T-helper 2 cell treated with Interferon-gamma antibody and Interleukin-4, amounts not matched to agents 100 ng/mL and 5 ng/mL, for 36 hours (primary cell): ENCODE results near the gene TBCCD1. TPM values are rescaled to one million over a fixed set of nuclear protein-coding genes. Genes with fewer than 3 reads are reported as not detected.
"Not testable (repeated sequence)": the region's sequence is repeated elsewhere in the genome, so short reads cannot be mapped to it uniquely, and the experiment has no call there.

Source experiments
- intact Hi-C: fragments of 100-400 bp; cut with micrococcal nuclease; formaldehyde crosslinking; loops from one replicate; pipeline ENCODE4 v1.15.1; 2023
- total RNA-seq: library from RNA; stranded (reverse); gene quantifications from 2 replicates; pipeline ENCODE4 v1.2.3, GENCODE V29; 2022

The TBCCD1 gene
- total RNA-seq, 1 donor from 2014 or later: 16.0 TPM

GRCh38 chr3:186498022-186498421 is 69.1 kb downstream of the TBCCD1 start:
- intact Hi-C loops: not testable (repeated sequence)

DNA sequence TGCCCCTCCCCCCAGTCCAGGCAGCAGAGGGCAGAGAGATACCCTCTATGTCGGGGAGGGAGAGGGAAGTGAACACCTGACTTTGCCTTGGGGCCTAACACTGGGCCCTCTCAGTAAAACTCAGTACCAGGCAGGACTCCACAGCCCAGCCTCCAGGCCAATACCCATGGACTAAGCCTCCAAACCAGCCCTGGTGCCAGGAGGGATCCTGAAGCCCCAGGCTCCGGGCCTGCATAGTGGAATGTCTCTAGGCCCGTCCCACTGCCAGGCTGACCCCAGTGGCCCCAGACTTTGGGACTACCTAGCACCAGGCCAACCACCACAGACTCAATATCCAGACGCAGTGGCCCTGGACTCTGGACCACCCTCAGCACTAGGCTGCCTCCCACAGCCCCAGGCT is 69.5 kb downstream of the TBCCD1 start:
- intact Hi-C loops: no loop called here

DNA sequence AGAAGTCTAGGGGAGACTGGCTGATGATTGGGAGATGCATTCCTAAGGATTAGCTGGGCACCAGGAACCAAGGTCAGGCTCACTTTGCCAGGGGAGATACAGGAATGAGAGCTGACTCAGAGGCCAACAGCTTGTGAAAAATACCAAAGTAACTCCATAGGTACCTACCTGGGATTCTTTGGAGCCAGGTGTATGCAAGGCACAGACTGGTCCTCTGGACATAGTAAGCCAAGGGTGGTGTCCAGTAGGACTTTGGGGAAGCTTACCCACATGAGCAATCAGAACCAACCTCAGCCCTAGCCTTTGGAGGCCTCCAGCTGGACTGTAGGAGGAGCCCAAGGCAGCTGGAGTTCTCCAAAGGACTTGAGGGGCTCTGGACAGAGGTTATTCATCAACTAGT is 70.5 kb downstream of the TBCCD1 start:
- intact Hi-C loops: no loop called here

Other genes with a start within 250 kb of the TBCCD1 start
- not detected in 2 replicates for gene DGKG, start 205.1 kb downstream of the TBCCD1 start, total RNA-seq
- gene CRYGS, start 23.0 kb downstream of the TBCCD1 start, total RNA-seq: 5.0 and 5.4 TPM in 2 replicates
- 68.2 and 73.0 TPM in 2 replicates for gene DNAJB11, start 3.4 kb upstream of the TBCCD1 start, total RNA-seq
- gene AHSG, start 45.7 kb upstream of the TBCCD1 start, total RNA-seq: not detected in 2 replicates
- gene FETUB, start 73.1 kb upstream of the TBCCD1 start, total RNA-seq: not detected in 2 replicates
- gene HRG, start 98.7 kb upstream of the TBCCD1 start, total RNA-seq: not detected in 2 replicates
- not detected in 2 replicates for gene KNG1, start 150.0 kb upstream of the TBCCD1 start, total RNA-seq
- gene EIF4A2, start 216.2 kb upstream of the TBCCD1 start, total RNA-seq: 352 and 366 TPM in 2 replicates
- gene RFC4, start 239.1 kb upstream of the TBCCD1 start, total RNA-seq: 79.5 and 85.9 TPM in 2 replicates